ENCODE results near the gene REEP1. TPM values are rescaled to one million over a fixed set of nuclear protein-coding genes. Genes with fewer than 3 reads are reported as not detected.
"Not testable (repeated sequence)": the region's sequence is repeated elsewhere in the genome, so short reads cannot be mapped to it uniquely, and the experiment has no call there.

The REEP1 gene
- total RNA-seq, 1 experiment from 2014 or later, result 0.23 TPM

- H3K27me3 ChIP-seq (ENCODE audit: control insufficient read depth, insufficient read depth, low read length); H3K9me3 ChIP-seq (ENCODE audit: control insufficient read depth, insufficient read depth, low read depth, low read length); in situ Hi-C loops (cut with HindIII; ENCODE audit: low pct_unique_long_range_greater_than_20kb, low sequenced_read_pairs); ATAC-seq; H3K4me1 ChIP-seq (ENCODE audit: control insufficient read depth, insufficient read depth, low read length); POLR2A ChIA-PET; CTCF ChIA-PET; H3K27ac ChIP-seq (ENCODE audit: low read length); H3K4me3 ChIP-seq (ENCODE audit: low read depth in 2 of 2, low read length in 2 of 2); DNase-seq (ENCODE audit: low read depth, low spot score); intact Hi-C loops (cut with micrococcal nuclease; ENCODE audit: unreplicated experiment); H3K36me3 ChIP-seq (ENCODE audit: control insufficient read depth, insufficient read depth, low read length); BruUV-seq (replicated peaks): not testable (repeated sequence)
These were observed 108.9 kb downstream of the REEP1 start for GRCh38 chr2:86228574-86228973.

- CTCF ChIA-PET, result no interaction called here
These were observed 109.7 kb downstream of the REEP1 start for GRCh38 chr2:86227685-86228084.

More at GRCh38 chr2:86227685-86228084, 109.7 kb downstream of the REEP1 start:
- no peak overlapping the region for H3K27ac ChIP-seq (ENCODE audit: low read length)
- ATAC-seq (no peak), DNase-seq (ENCODE audit: low read depth, low spot score) (no peak)
- TF ChIP-seq TCF7L2 (IDR thresholded peaks at IDR 0.05; ENCODE audit: low read depth, low read length), result no peak
- TF ChIP-seq CTCF (IDR thresholded peaks at IDR 0.05), result no peak
- TF ChIP-seq REST (IDR thresholded peaks at IDR 0.05; ENCODE audit: insufficient read depth in 1 of 2, low read depth in 2 of 2, low read length in 1 of 2), result no peak
- no peak for TF ChIP-seq POLR2AphosphoS5 (IDR thresholded peaks at IDR 0.05; ENCODE audit: low read depth, low read length)
- H3K36me3 ChIP-seq (ENCODE audit: control insufficient read depth, insufficient read depth, low read length), result no peaks in the 10 kb centered on the region
- no TSS peak for BruUV-seq (replicated peaks)
- no peaks in the 10 kb centered on the region for H3K27me3 ChIP-seq (ENCODE audit: control insufficient read depth, insufficient read depth, low read length)
- in situ Hi-C loops (cut with HindIII; ENCODE audit: low pct_unique_long_range_greater_than_20kb, low sequenced_read_pairs) (no loop called here), intact Hi-C loops (cut with micrococcal nuclease; ENCODE audit: unreplicated experiment) (no loop called here)
- H3K9me3 ChIP-seq (ENCODE audit: control insufficient read depth, insufficient read depth, low read depth, low read length), result no peaks in the 10 kb centered on the region
- no peak overlapping the region for H3K4me3 ChIP-seq (ENCODE audit: low read depth in 2 of 2, low read length in 2 of 2)
- POLR2A ChIA-PET, result no interaction called here
- no peaks in the 10 kb centered on the region for H3K4me1 ChIP-seq (ENCODE audit: control insufficient read depth, insufficient read depth, low read length)

All from Panc1 (cell line).